Caco-2 (cell line): ENCODE measurements around the gene RBM33. TPM values are rescaled to one million over a fixed set of nuclear protein-coding genes. Genes with fewer than 3 reads are reported as not detected.

Experiments used
- BruUV-seq: library from RNA; stranded (reverse); fragments of 400-500 nt; replicated peaks from 2 replicates; lab custom pipeline; 2021; lab: Mats Ljungman, UMichigan
- CTCF ChIA-PET: fragments of 300-600 bp; sonication (Branson Sonifier 250); formaldehyde crosslinking; loops from one replicate; lab custom pipeline; 2022; ENCODE audit warnings: antibody characterized with exemption; lab: Charles Lee
- POLR2A ChIA-PET: fragments of 300-600 bp; sonication (Branson Sonifier 250); formaldehyde crosslinking; loops from one replicate; lab custom pipeline; 2022; ENCODE audit warnings: antibody characterized with exemption; lab: Charles Lee
- DNase-seq, 2 experiments: peaks; one replicate each; pipeline versions ENCODE4 v3.0.0 to v3.0.0-alpha.2; 2020 to 2022
- H3K27me3 ChIP-seq: replicated peaks from 2 replicates; pipeline ENCODE4 v1.6.0; 2011; ENCODE audit warnings: low read length; ENCODE audit not compliant: control insufficient read depth, insufficient read depth
- H3K36me3 ChIP-seq: 2 replicates; pipeline ENCODE4 v1.5.1; 2011; ENCODE audit warnings: low read length; ENCODE audit not compliant: control insufficient read depth, insufficient read depth
- H3K4me1 ChIP-seq: fragments of 250-450 bp; sonication (Bioruptor Pico); 2 replicates; pipeline ENCODE4 v1.5.1; 2020; ENCODE audit warnings: mild to moderate bottlenecking
- H3K4me3 ChIP-seq: 2 replicates; pipeline ENCODE4 v1.5.1; 2011; ENCODE audit warnings: low read depth, mild to moderate bottlenecking, control low read depth, low read length
- H3K9me3 ChIP-seq: fragments of 250-450 bp; sonication (Bioruptor Pico); 2 replicates; pipeline ENCODE4 v1.5.1; 2020; ENCODE audit warnings: mild to moderate bottlenecking, moderate library complexity
- H3K27ac Mint-ChIP-seq: one replicate; pipeline ENCODE4 v1.8.0; 2022; ENCODE audit warnings: mixed read lengths; ENCODE audit not compliant: unreplicated experiment
- H3K27me3 Mint-ChIP-seq: one replicate; pipeline ENCODE4 v1.8.0; 2022; ENCODE audit warnings: mixed read lengths; ENCODE audit not compliant: insufficient read depth, unreplicated experiment
- H3K36me3 Mint-ChIP-seq: one replicate; pipeline ENCODE4 v1.8.0; 2022; ENCODE audit warnings: mild to moderate bottlenecking, mixed read lengths; ENCODE audit not compliant: insufficient read depth, unreplicated experiment
- H3K4me1 Mint-ChIP-seq: one replicate; pipeline ENCODE4 v1.8.0; 2022; ENCODE audit warnings: low read depth, mixed read lengths; ENCODE audit not compliant: unreplicated experiment
- H3K4me3 Mint-ChIP-seq: one replicate; pipeline ENCODE4 v1.8.0; 2022; ENCODE audit warnings: mild to moderate bottlenecking, moderate library complexity, mixed read lengths; ENCODE audit not compliant: unreplicated experiment
- H3K9me3 Mint-ChIP-seq: one replicate; pipeline ENCODE4 v1.8.0; 2022; ENCODE audit warnings: mixed read lengths; ENCODE audit not compliant: unreplicated experiment
- intact Hi-C: fragments of 100-400 bp; cut with micrococcal nuclease; formaldehyde crosslinking; loops from one replicate; pipeline ENCODE4 v1.10.0; 2022; ENCODE audit not compliant: unreplicated experiment
- total RNA-seq: library from RNA; stranded (reverse); gene quantifications from 2 replicates; pipeline ENCODE4 v1.2.3, GENCODE V29; 2022
- TF ChIP-seq, protein P1 (sequence below), 2 experiments: fragments of 200-600 bp in 1 of 2; IDR thresholded peaks; 1 replicate in 1 of 2; 2 replicates in 1 of 2; pipeline versions ENCODE4 v1.5.1 to v1.8.0; 2011 to 2022; ENCODE audit warnings: antibody characterized with exemption in 1 of 2, control low read depth in 1 of 2, inconsistent platforms in 1 of 2, low read depth in 1 of 2, low read length in 1 of 2, mild to moderate bottlenecking in 1 of 2, moderate library complexity in 1 of 2; ENCODE audit not compliant: insufficient read depth in 1 of 2, severe bottlenecking in 1 of 2, unreplicated experiment in 1 of 2

Gene RBM33
- total RNA-seq, 1 experiment from 2014 or later = 82.8 TPM

DNA sequence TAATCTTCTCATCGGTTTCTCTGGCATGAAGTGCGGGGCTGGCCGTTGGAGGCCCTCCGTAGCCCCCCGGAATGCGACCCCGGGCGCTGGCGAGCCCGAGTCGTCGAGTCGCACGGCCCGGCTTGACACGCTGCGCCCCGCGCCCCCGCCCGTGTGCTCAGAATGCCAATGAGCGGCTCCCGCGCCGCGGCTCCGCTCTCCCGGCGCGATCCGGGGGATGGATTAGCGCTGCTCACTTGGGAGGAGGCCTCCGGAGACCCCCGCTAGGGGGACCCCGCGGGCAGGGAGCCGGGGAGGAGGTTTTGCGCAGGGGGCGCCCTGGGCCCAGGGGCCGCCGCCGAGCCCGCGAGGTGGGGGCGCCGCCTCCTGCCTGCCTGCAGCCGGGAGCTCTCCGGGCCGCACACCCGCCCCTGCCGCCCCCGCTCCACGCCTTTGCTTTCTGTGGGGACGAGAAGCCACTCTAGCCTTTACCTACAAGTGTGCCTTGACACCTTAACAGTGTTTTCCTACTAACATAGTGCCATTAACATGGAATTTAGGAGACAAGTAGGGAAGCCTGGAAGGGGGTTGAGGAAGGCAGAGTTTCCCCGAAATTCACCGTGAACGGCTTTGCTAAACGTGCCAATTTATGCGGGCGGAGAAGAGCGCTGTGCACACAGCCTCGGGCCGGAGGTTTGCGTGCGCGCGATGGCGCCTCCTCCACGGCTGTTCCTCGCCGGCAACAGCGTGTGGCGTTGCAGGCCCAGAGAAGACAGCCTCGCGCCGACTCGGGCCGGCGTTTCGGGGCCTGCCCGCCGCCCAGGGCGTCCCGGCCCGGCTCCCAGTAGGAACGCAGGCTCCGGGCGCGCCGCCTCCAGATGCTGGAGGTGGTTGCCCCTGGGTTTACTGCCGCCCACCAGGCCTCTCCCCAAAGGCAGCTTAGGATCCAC lies 160.7 kb downstream of the RBM33 start:
- Histone ChIP-seq H3K27me3 (no peaks in the 10 kb centered on the region; the same call in 1 of the 2 replicates), H3K4me1 (peaks cover 24% of the 10 kb centered on the region), H3K36me3 (no peaks in the 10 kb centered on the region), H3K4me3 (no peak overlapping the region), H3K9me3 (no peaks in the 10 kb centered on the region)
- intact Hi-C loops = no loop called here
- DNase-seq = no peak
- no peaks in the 10 kb centered on the region for H3K27me3 Mint-ChIP-seq
- CTCF ChIA-PET = no interaction called here
- H3K27ac Mint-ChIP-seq = no peak overlapping the region
- no peaks in the 10 kb centered on the region for H3K4me1 Mint-ChIP-seq
- peaks cover 17% of the 10 kb centered on the region for H3K36me3 Mint-ChIP-seq
- BruUV-seq = no TSS peak
- H3K4me3 Mint-ChIP-seq = no peak overlapping the region
- TF ChIP-seq, protein P1, sequence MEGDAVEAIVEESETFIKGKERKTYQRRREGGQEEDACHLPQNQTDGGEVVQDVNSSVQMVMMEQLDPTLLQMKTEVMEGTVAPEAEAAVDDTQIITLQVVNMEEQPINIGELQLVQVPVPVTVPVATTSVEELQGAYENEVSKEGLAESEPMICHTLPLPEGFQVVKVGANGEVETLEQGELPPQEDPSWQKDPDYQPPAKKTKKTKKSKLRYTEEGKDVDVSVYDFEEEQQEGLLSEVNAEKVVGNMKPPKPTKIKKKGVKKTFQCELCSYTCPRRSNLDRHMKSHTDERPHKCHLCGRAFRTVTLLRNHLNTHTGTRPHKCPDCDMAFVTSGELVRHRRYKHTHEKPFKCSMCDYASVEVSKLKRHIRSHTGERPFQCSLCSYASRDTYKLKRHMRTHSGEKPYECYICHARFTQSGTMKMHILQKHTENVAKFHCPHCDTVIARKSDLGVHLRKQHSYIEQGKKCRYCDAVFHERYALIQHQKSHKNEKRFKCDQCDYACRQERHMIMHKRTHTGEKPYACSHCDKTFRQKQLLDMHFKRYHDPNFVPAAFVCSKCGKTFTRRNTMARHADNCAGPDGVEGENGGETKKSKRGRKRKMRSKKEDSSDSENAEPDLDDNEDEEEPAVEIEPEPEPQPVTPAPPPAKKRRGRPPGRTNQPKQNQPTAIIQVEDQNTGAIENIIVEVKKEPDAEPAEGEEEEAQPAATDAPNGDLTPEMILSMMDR (IDR thresholded peaks at IDR 0.05; ENCODE audit: insufficient read depth in 1 of 2, low read depth in 1 of 2, low read length in 1 of 2, severe bottlenecking in 1 of 2, unreplicated experiment in 1 of 2) = no peak
- POLR2A ChIA-PET = no interaction called here
- no peaks in the 10 kb centered on the region for H3K9me3 Mint-ChIP-seq

DNA sequence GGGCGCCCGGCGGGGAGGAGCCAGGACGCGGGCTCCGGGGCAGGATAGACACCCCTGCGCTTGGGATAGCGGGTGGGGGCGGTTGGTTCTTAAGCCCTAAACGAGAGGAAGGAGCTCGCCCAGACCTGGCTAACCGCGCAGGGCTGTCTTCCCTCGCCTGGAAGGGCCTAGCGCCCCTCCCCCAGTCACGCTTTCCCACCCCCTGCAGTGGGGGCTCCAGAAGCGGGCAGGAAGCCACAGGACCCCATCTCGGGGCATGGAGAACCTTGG lies 161.3 kb downstream of the RBM33 start:
- Histone ChIP-seq H3K9me3 (no peaks in the 10 kb centered on the region), H3K4me1 (peaks cover 30% of the 10 kb centered on the region), H3K27me3 (peaks cover 1% of the 10 kb centered on the region; the same call in 1 of the 2 replicates), H3K36me3 (no peaks in the 10 kb centered on the region), H3K4me3 (no peak overlapping the region)
- DNase-seq = no peak
- Mint-ChIP-seq H3K27ac (no peak overlapping the region), H3K4me1 (no peaks in the 10 kb centered on the region), H3K27me3 (no peaks in the 10 kb centered on the region), H3K36me3 (peaks cover 17% of the 10 kb centered on the region), H3K4me3 (no peak overlapping the region), H3K9me3 (no peaks in the 10 kb centered on the region)
- intact Hi-C loops = no loop called here
- no TSS peak for BruUV-seq
- POLR2A ChIA-PET = no interaction called here
- CTCF ChIA-PET = no interaction called here
- TF ChIP-seq, protein P1 (IDR thresholded peaks at IDR 0.05; ENCODE audit: insufficient read depth in 1 of 2, low read depth in 1 of 2, low read length in 1 of 2, severe bottlenecking in 1 of 2, unreplicated experiment in 1 of 2) = no peak

DNA sequence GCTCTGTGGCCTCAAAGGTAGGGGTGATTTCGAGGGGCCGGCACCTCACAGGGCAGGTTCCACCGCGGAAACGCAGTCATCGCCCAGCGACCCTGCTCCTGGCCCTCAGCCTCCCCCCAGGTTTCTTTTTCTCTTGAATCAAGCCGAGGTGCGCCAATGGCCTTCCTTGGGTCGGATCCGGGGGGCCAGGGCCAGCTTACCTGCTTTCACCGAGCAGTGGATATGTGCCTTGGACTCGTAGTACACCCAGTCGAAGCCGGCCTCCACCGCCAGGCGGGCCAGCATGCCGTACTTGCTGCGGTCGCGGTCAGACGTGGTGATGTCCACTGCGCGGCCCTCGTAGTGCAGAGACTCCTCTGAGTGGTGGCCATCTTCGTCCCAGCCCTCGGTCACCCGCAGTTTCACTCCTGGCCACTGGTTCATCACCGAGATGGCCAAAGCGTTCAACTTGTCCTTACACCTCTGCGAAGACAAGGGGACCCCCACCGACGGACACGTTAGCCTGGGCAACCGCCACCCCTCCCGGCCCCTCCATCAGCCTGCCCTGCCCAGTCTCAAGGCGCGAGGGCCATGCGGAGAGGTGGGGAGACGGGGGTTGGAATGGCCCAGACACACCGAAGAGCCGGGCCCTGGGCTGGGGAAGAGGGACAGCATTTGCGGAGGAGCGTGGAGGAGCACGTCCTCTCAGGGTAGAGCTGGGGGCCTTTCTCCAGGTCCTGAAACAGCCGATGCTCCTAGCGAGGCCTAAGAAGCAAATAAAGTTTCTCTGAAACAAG lies 161.8 kb downstream of the RBM33 start:
- BruUV-seq = no TSS peak
- Histone ChIP-seq H3K27me3 (peaks cover 2% of the 10 kb centered on the region), H3K4me3 (no peak overlapping the region), H3K9me3 (no peaks in the 10 kb centered on the region), H3K36me3 (no peaks in the 10 kb centered on the region), H3K4me1 (peaks cover 36% of the 10 kb centered on the region)
- CTCF ChIA-PET = no interaction called here
- H3K27me3 Mint-ChIP-seq = peaks cover 4% of the 10 kb centered on the region
- no peak for DNase-seq
- H3K9me3 Mint-ChIP-seq = no peaks in the 10 kb centered on the region
- POLR2A ChIA-PET = no interaction called here
- intact Hi-C loops = no loop called here
- H3K27ac Mint-ChIP-seq = no peak overlapping the region
- TF ChIP-seq, protein P1 (IDR thresholded peaks at IDR 0.05; ENCODE audit: insufficient read depth in 1 of 2, low read depth in 1 of 2, low read length in 1 of 2, severe bottlenecking in 1 of 2, unreplicated experiment in 1 of 2) = no peak
- H3K4me1 Mint-ChIP-seq = peaks cover 1% of the 10 kb centered on the region
- peaks cover 17% of the 10 kb centered on the region for H3K36me3 Mint-ChIP-seq
- no peak overlapping the region for H3K4me3 Mint-ChIP-seq
